ENCODE data around the gene NHLH1.

GRCh38 chr1:160406131-160406968, 39.5 kb downstream of the NHLH1 start:
- TF ChIP-seq CTCF (conservative IDR thresholded peaks at IDR 0.05; ENCODE audit: low read depth, low read length): no peak
- TF ChIP-seq EZH2 (IDR thresholded peaks at IDR 0.05; ENCODE audit: borderline replicate concordance, low read depth, low read length, poor library complexity, severe bottlenecking): no peak
